ENCODE data around the gene CD209. TPM values are rescaled to one million over a fixed set of nuclear protein-coding genes. Genes with fewer than 3 reads are reported as not detected.

The CD209 gene
- total RNA-seq, 1 experiment from 2014 or later = not detected

DNA sequence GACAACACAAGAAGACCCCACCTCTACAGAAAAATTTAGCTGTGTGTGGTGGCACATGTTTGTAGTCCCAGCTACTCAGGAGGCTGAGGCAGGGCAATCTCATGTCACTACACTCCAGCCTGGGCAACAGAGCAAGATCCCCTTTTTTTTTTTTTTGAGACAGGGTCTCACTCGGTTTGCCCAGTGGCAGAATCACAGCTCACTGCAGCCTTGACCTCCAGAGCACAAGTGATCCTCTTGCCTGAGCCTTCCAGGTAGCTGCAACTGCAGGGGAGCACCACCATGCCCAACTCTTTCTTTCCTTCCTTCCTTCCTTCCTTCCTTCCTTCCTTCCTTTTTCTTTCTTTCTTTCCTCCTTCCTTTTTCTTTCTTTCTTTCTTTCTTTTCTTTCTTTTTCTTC lies 11.2 kb downstream of the CD209 start:
- ChIA-PET RAD21 (ENCODE audit: low non-redundant PET in 1 of 2, low total read pairs in 2 of 2, uncharacterized antibody in 2 of 2, unreplicated experiment in 2 of 2) (no interaction called here), POLR2A (no interaction called here), CTCF (no interaction called here)
- no peaks in the 10 kb centered on the region for H3K9me2 ChIP-seq (ENCODE audit: insufficient read depth)
- H3K4me2 ChIP-seq (ENCODE audit: low read length) = no peak overlapping the region
- H3K36me3 ChIP-seq (ENCODE audit: control insufficient read depth in 1 of 2, insufficient read depth in 2 of 2, low read length in 2 of 2) = no peaks in the 10 kb centered on the region
- H3K9me3 ChIP-seq (ENCODE audit: control insufficient read depth in 1 of 2, insufficient read depth in 1 of 2, low read depth in 1 of 2, low read length in 2 of 2) = no peaks in the 10 kb centered on the region
- no TSS peak for BruUV-seq (replicated peaks)
- H2AFZ ChIP-seq (ENCODE audit: low read depth, low read length, poor library complexity, severe bottlenecking) = no peak overlapping the region
- H3K27ac ChIP-seq (ENCODE audit: low read depth, low read length) = no peak overlapping the region
- H3K9ac ChIP-seq (ENCODE audit: low read length) = no peak overlapping the region
- H3K4me3 ChIP-seq (replicated peaks in 1 of 2; ENCODE audit: low read depth in 1 of 2, low read length in 2 of 2) = no peak overlapping the region
- H3K27me3 ChIP-seq (ENCODE audit: insufficient read depth, low read length) = peaks cover 32% of the 10 kb centered on the region
- no peaks in the 10 kb centered on the region for H4K20me1 ChIP-seq (ENCODE audit: insufficient read depth)
- TF ChIP-seq POLR2AphosphoS5 (IDR thresholded peaks at IDR 0.05; ENCODE audit: low read depth, low read length) (no peak), RAD21 (IDR thresholded peaks at IDR 0.05; ENCODE audit: low read depth) (no peak), SIN3A (IDR thresholded peaks at IDR 0.05; ENCODE audit: low read depth) (no peak), ELF1 (IDR thresholded peaks at IDR 0.05; ENCODE audit: borderline replicate concordance, low read depth) (no peak), FOSL1 (IDR thresholded peaks at IDR 0.05; ENCODE audit: low read depth) (no peak), EZH2phosphoT487 (IDR thresholded peaks at IDR 0.05; ENCODE audit: borderline replicate concordance) (no peak), SRF (IDR thresholded peaks at IDR 0.05; ENCODE audit: low read depth) (no peak), CBX3 (IDR thresholded peaks at IDR 0.05; ENCODE audit: low read depth) (no peak), CEBPB (IDR thresholded peaks at IDR 0.05; ENCODE audit: low read depth) (no peak), YY1 (IDR thresholded peaks at IDR 0.05; ENCODE audit: extremely low read depth, insufficient replicate concordance, low read depth, low read length) (no peak), POLR2A (IDR thresholded peaks at IDR 0.05; ENCODE audit: borderline replicate concordance, extremely low read depth, insufficient read depth, insufficient read length) (no peak), ZFX (IDR thresholded peaks at IDR 0.05) (no peak), ZNF274 (IDR thresholded peaks at IDR 0.05; ENCODE audit: low read depth, low read length) (no peak), EGR1 (IDR thresholded peaks at IDR 0.05; ENCODE audit: low read depth) (no peak), EZH2 (IDR thresholded peaks at IDR 0.05) (no peak)
- TF ChIP-seq, protein P1, sequence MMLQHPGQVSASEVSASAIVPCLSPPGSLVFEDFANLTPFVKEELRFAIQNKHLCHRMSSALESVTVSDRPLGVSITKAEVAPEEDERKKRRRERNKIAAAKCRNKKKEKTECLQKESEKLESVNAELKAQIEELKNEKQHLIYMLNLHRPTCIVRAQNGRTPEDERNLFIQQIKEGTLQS (IDR thresholded peaks at IDR 0.05) = no peak
- H3K4me1 ChIP-seq (ENCODE audit: control insufficient read depth in 1 of 2, insufficient read depth in 2 of 2, low read length in 2 of 2) = no peaks in the 10 kb centered on the region
- H3K79me2 ChIP-seq (ENCODE audit: insufficient read depth, low read length) = no peaks in the 10 kb centered on the region
- ATAC-seq = no peak
- no peak for DNase-seq (ENCODE audit: low read depth, low spot score)
- intact Hi-C loops (cut with micrococcal nuclease) = no loop called here

Data from HCT116 (cell line).